Gastroesophageal sphincter (tissue), 3 donors: ENCODE data around the gene AMOTL1.

Experiments
- POLR2A ChIP-seq, 2 donors: fragments of 450-650 bp; IDR thresholded peaks; one replicate each; pipeline ENCODE4 v1.6.1; 2017; ENCODE audit warnings: antibody characterized with exemption in 2 of 2, mild to moderate bottlenecking in 2 of 2, moderate library complexity in 1 of 2
- POLR2AphosphoS5 ChIP-seq: sonication (generic); formaldehyde crosslinking; IDR thresholded peaks from one replicate; pipeline ENCODE4 v1.6.1; 2017; ENCODE audit warnings: antibody characterized with exemption
- TF ChIP-seq, protein P1 (sequence below), 4 experiments: fragments of 200-600 bp in 2 of 4; fragments of 450-650 bp in 2 of 4; sonication (generic) in 1 of 4; IDR thresholded peaks; one replicate each; pipeline ENCODE4 v1.5.1; 2017 to 2019; ENCODE audit warnings: antibody characterized with exemption in 4 of 4, mild to moderate bottlenecking in 2 of 4, moderate library complexity in 2 of 4

- TF ChIP-seq, protein P1, sequence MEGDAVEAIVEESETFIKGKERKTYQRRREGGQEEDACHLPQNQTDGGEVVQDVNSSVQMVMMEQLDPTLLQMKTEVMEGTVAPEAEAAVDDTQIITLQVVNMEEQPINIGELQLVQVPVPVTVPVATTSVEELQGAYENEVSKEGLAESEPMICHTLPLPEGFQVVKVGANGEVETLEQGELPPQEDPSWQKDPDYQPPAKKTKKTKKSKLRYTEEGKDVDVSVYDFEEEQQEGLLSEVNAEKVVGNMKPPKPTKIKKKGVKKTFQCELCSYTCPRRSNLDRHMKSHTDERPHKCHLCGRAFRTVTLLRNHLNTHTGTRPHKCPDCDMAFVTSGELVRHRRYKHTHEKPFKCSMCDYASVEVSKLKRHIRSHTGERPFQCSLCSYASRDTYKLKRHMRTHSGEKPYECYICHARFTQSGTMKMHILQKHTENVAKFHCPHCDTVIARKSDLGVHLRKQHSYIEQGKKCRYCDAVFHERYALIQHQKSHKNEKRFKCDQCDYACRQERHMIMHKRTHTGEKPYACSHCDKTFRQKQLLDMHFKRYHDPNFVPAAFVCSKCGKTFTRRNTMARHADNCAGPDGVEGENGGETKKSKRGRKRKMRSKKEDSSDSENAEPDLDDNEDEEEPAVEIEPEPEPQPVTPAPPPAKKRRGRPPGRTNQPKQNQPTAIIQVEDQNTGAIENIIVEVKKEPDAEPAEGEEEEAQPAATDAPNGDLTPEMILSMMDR (IDR thresholded peaks at IDR 0.05): no peak
- TF ChIP-seq POLR2AphosphoS5 (no peak), POLR2A (IDR thresholded peaks at IDR 0.05) (no peak)
Observed at GRCh38 chr11:94784884-94785283, 16.7 kb downstream of the AMOTL1 start.
